HCT116 (cell line): ENCODE results near the gene TBATA.

ENCODE experiments used
- CEBPB ChIP-seq: IDR thresholded peaks from 2 replicates; pipeline ENCODE4 v1.6.1; 2012; ENCODE audit warnings: low read depth
- EGR1 ChIP-seq: IDR thresholded peaks from 2 replicates; pipeline ENCODE4 v1.6.1; 2012; ENCODE audit warnings: low read depth
- EZH2 ChIP-seq: fragments of 200-600 bp; sonication (generic); IDR thresholded peaks from 2 replicates; pipeline ENCODE4 v1.6.1; 2017; ENCODE audit warnings: antibody characterized with exemption, mixed run types
- FOSL1 ChIP-seq: IDR thresholded peaks from 2 replicates; pipeline ENCODE4 v1.6.1; 2012; ENCODE audit warnings: low read depth
- POLR2A ChIP-seq: IDR thresholded peaks from 2 replicates; pipeline ENCODE4 v1.7.0; 2011; ENCODE audit warnings: borderline replicate concordance; ENCODE audit not compliant: insufficient read depth, insufficient read length; ENCODE audit errors: extremely low read depth
- POLR2AphosphoS5 ChIP-seq: IDR thresholded peaks from 2 replicates; pipeline ENCODE4 v1.6.1; 2011; ENCODE audit warnings: mild to moderate bottlenecking, low read depth, low read length, moderate library complexity
- RAD21 ChIP-seq: IDR thresholded peaks from 2 replicates; pipeline ENCODE4 v1.6.1; 2012; ENCODE audit warnings: low read depth, mild to moderate bottlenecking
- SP1 ChIP-seq: IDR thresholded peaks from 2 replicates; pipeline ENCODE4 v1.6.1; 2012; ENCODE audit warnings: low read depth
- TF ChIP-seq, protein P1 (sequence below), 3 experiments: fragments of 200-600 bp in 1 of 3; sonication (generic) in 1 of 3; IDR thresholded peaks in 2 of 3; conservative IDR thresholded peaks in 1 of 3; 2 replicates each; pipeline ENCODE4 v1.5.1; 2012 to 2017; ENCODE audit warnings: low read depth in 2 of 3, low read length in 2 of 3, antibody characterized with exemption in 1 of 3, borderline replicate concordance in 1 of 3, control low read depth in 1 of 3, mild to moderate bottlenecking in 1 of 3, mixed read lengths in 1 of 3, mixed run types in 1 of 3, moderate library complexity in 1 of 3; ENCODE audit not compliant: insufficient read depth in 1 of 3
- TF ChIP-seq, protein P2 (sequence below): IDR thresholded peaks from 2 replicates; pipeline ENCODE4 v1.6.1; 2012

GRCh38 chr10:70762441-70763175 lies 22.6 kb downstream of the TBATA start:
- TF ChIP-seq CEBPB (no peak), POLR2A (no peak), EZH2 (no peak), POLR2AphosphoS5 (no peak), EGR1 (no peak), SP1 (no peak), RAD21 (no peak), FOSL1 (no peak)
- TF ChIP-seq, protein P1, sequence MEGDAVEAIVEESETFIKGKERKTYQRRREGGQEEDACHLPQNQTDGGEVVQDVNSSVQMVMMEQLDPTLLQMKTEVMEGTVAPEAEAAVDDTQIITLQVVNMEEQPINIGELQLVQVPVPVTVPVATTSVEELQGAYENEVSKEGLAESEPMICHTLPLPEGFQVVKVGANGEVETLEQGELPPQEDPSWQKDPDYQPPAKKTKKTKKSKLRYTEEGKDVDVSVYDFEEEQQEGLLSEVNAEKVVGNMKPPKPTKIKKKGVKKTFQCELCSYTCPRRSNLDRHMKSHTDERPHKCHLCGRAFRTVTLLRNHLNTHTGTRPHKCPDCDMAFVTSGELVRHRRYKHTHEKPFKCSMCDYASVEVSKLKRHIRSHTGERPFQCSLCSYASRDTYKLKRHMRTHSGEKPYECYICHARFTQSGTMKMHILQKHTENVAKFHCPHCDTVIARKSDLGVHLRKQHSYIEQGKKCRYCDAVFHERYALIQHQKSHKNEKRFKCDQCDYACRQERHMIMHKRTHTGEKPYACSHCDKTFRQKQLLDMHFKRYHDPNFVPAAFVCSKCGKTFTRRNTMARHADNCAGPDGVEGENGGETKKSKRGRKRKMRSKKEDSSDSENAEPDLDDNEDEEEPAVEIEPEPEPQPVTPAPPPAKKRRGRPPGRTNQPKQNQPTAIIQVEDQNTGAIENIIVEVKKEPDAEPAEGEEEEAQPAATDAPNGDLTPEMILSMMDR (IDR thresholded peaks at IDR 0.05 in 2 of 3, conservative IDR thresholded peaks at IDR 0.05 in 1 of 3; ENCODE audit: borderline replicate concordance in 1 of 3, insufficient read depth in 1 of 3, low read depth in 2 of 3, low read length in 2 of 3), result no peak
- TF ChIP-seq, protein P2, sequence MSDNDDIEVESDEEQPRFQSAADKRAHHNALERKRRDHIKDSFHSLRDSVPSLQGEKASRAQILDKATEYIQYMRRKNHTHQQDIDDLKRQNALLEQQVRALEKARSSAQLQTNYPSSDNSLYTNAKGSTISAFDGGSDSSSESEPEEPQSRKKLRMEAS, result no peak
